Spleen (tissue), 11 donors: ENCODE data around the gene SEC14L2. TPM values are rescaled to one million over a fixed set of nuclear protein-coding genes. Genes with fewer than 3 reads are reported as not detected.

Experiments
- DNase-seq: peaks from one replicate; pipeline ENCODE4 v3.0.0-alpha.2; 2020
- H3K27ac ChIP-seq, 8 donors: fragments of 200-600 bp; sonication (generic) in 7 of 8; 1 replicate in 4 of 8; 2 replicates in 4 of 8; pipeline versions ENCODE4 v1.5.0 to v1.8.0; 2016 to 2021; ENCODE audit warnings: inconsistent platforms in 4 of 8, mild to moderate bottlenecking in 4 of 8, moderate library complexity in 1 of 8
- H3K27me3 ChIP-seq, 7 donors: fragments of 200-600 bp; sonication (generic) in 6 of 7; replicated peaks in 1 of 7; 1 replicate in 4 of 7; 2 replicates in 3 of 7; pipeline versions ENCODE4 v1.5.0 to v1.8.0; 2016 to 2021; ENCODE audit warnings: inconsistent platforms in 3 of 7, mild to moderate bottlenecking in 1 of 7
- H3K36me3 ChIP-seq, 6 donors: fragments of 200-600 bp; sonication (generic) in 5 of 6; 1 replicate in 4 of 6; 2 replicates in 2 of 6; pipeline versions ENCODE4 v1.5.0 to v1.8.0; 2016 to 2021; ENCODE audit warnings: inconsistent platforms in 2 of 6
- H3K4me1 ChIP-seq, 6 donors: fragments of 200-600 bp; sonication (generic) in 5 of 6; 1 replicate in 3 of 6; 2 replicates in 3 of 6; pipeline versions ENCODE4 v1.5.0 to v1.8.0; 2016 to 2021; ENCODE audit warnings: inconsistent platforms in 3 of 6
- H3K4me3 ChIP-seq, 8 donors: fragments of 200-600 bp; sonication (generic) in 7 of 8; 1 replicate in 4 of 8; 2 replicates in 4 of 8; pipeline versions ENCODE4 v1.5.0 to v1.8.0; 2016 to 2021; ENCODE audit warnings: inconsistent platforms in 4 of 8, mild to moderate bottlenecking in 4 of 8, moderate library complexity in 2 of 8
- H3K9me3 ChIP-seq, 8 donors: fragments of 200-600 bp; sonication (generic) in 7 of 8; 1 replicate in 4 of 8; 2 replicates in 4 of 8; pipeline versions ENCODE4 v1.5.0 to v1.8.0; 2016 to 2021; ENCODE audit warnings: inconsistent platforms in 4 of 8
- CTCF ChIP-seq, 11 experiments: fragments of 200-600 bp in 7 of 11; fragments of 450-650 bp in 4 of 11; sonication (generic) in 4 of 11; IDR thresholded peaks in 8 of 11; conservative IDR thresholded peaks in 3 of 11; 1 replicate in 7 of 11; 2 replicates in 4 of 11; pipeline versions ENCODE4 v1.4.0 to v1.8.0; 2016 to 2021; ENCODE audit warnings: antibody characterized with exemption in 11 of 11, inconsistent platforms in 4 of 11, mild to moderate bottlenecking in 1 of 11
- POLR2A ChIP-seq, 3 donors: fragments of 450-650 bp; IDR thresholded peaks; one replicate each; pipeline ENCODE4 v1.5.1; 2017; ENCODE audit warnings: antibody characterized with exemption in 3 of 3, mild to moderate bottlenecking in 1 of 3
- POLR2AphosphoS5 ChIP-seq, 3 donors: sonication (generic); formaldehyde crosslinking; IDR thresholded peaks; one replicate each; pipeline ENCODE4 v1.5.1; 2017; ENCODE audit warnings: antibody characterized with exemption in 3 of 3
- WGBS, 5 donors: extraction: QIAGEN DNeasy Blood & Tissue Kit in 3 of 5; methylation state at CpG; one replicate each; pipeline versions ENCODE4 v1.1.5 to v1.1.7; 2013 to 2018; 5-methylcytosine and 5-hydroxymethylcytosine counted together
- intact Hi-C: fragments of 100-400 bp; cut with DNase I; formaldehyde crosslinking; loops from one replicate; pipeline ENCODE4 v1.15.0; 2023; ENCODE audit warnings: low total_unique reads
- polyA plus RNA-seq, 3 donors: library from polyadenylated mRNA; stranded (reverse); fragments of 200-250 nt; gene quantifications; one replicate each; pipeline ENCODE4 v1.2.1, GENCODE V29; 2013
- total RNA-seq, 7 donors: library from RNA; depleted of rRNA in 3 of 7; stranded (reverse); fragments of >200 nt in 3 of 7; fragmentation: NEBNext Ultra II Directional in 4 of 7; extraction: Animal tissue kit (Norgen Biotek cat#: 25700) in 4 of 7; gene quantifications; one replicate each; pipeline versions ENCODE4 v1.1.0 to v1.2.1, GENCODE V29; 2016 to 2021
- donor health status: healthy with polysubstance abuse.
- donor health status: DM: no; HTN: no; CAD: no; lungs with moderate emphysema.
- donor health status: DM: no; HTN: no; CAD: no.
- donor health status: Bipolar disorder and iron deficiency.
- donor health status: healthy.
- donor health status: DM: no; HTN: no; CAD: no.
- donor health status: DM: yes; HTN: yes; CAD: no.

Gene SEC14L2
- total and polyA plus RNA-seq, 10 donors: 0.52 to 6.1 (median 1.7) TPM

GRCh38 chr22:30411780-30412179 is 15.0 kb downstream of the SEC14L2 start:
- intact Hi-C loops: no loop called here
- peaks cover 0 to 55% (median 6%) of the 10 kb centered on the region in 6 donors for H3K36me3 ChIP-seq
- H3K27me3 ChIP-seq: no peaks in the 10 kb centered on the region
- DNase-seq: no peak
- no peaks in the 10 kb centered on the region for H3K4me1 ChIP-seq
- no peak overlapping the region for H3K4me3 ChIP-seq
- no peak overlapping the region for H3K27ac ChIP-seq
- 81 to 91% (median 86%) methylated on average over 3 of the region's 3 CpGs for WGBS, 5 donors
- no peaks in the 10 kb centered on the region for H3K9me3 ChIP-seq
- TF ChIP-seq POLR2AphosphoS5 (IDR thresholded peaks at IDR 0.05) (no peak), CTCF (IDR thresholded peaks at IDR 0.05 in 8 of 11, conservative IDR thresholded peaks at IDR 0.05 in 3 of 11) (no peak), POLR2A (IDR thresholded peaks at IDR 0.05) (no peak)

- Histone ChIP-seq H3K4me3 (no peak overlapping the region), H3K27ac (no peak overlapping the region), H3K27me3 (no peaks in the 10 kb centered on the region), H3K9me3 (no peaks in the 10 kb centered on the region), H3K36me3 (peaks cover 0 to 61% (median 7%) of the 10 kb centered on the region in 6 donors), H3K4me1 (no peaks in the 10 kb centered on the region)
- intact Hi-C loops: no loop called here
- WGBS, 5 donors: 92 to 95% (median 93%) methylated on average over 4 of the region's 4 CpGs
- no peak for TF ChIP-seq POLR2A (IDR thresholded peaks at IDR 0.05)
- TF ChIP-seq CTCF (IDR thresholded peaks at IDR 0.05 in 8 of 11, conservative IDR thresholded peaks at IDR 0.05 in 3 of 11): no peak
- no peak for TF ChIP-seq POLR2AphosphoS5 (IDR thresholded peaks at IDR 0.05)
- no peak for DNase-seq
Measured at GRCh38 chr22:30413001-30413400, 16.2 kb downstream of the SEC14L2 start.

- no peak overlapping the region for H3K27ac ChIP-seq
Measured at GRCh38 chr22:30413745-30414524, 17.1 kb downstream of the SEC14L2 start.

More at GRCh38 chr22:30413745-30414524, 17.1 kb downstream of the SEC14L2 start:
- no peak overlapping the region for H3K4me3 ChIP-seq
- intact Hi-C loops: no loop called here
- peaks cover 0 to 64% (median 12%) of the 10 kb centered on the region in 6 donors for H3K36me3 ChIP-seq
- no peaks in the 10 kb centered on the region for H3K4me1 ChIP-seq
- 78 to 85% (median 82%) methylated on average over 5 of the region's 5 CpGs for WGBS, 5 donors
- TF ChIP-seq POLR2A (IDR thresholded peaks at IDR 0.05) (no peak), CTCF (IDR thresholded peaks at IDR 0.05 in 8 of 11, conservative IDR thresholded peaks at IDR 0.05 in 3 of 11) (no peak), POLR2AphosphoS5 (IDR thresholded peaks at IDR 0.05) (no peak)
- no peak for DNase-seq
- no peaks in the 10 kb centered on the region for H3K9me3 ChIP-seq
- H3K27me3 ChIP-seq: no peaks in the 10 kb centered on the region
